Right atrium auricular region (tissue), 2 donors: ENCODE results near the gene CD79A. TPM values are rescaled to one million over a fixed set of nuclear protein-coding genes. Genes with fewer than 3 reads are reported as not detected.

Experiments
- DNase-seq: peaks from one replicate; pipeline ENCODE4 v3.0.0-alpha.2; 2019; ENCODE audit warnings: low spot score
- H3K27ac ChIP-seq, 2 donors: fragments of 200-600 bp; sonication (generic); 1 replicate in 1 of 2; 2 replicates in 1 of 2; pipeline ENCODE4 v1.5.1; 2016 to 2019
- H3K27me3 ChIP-seq, 2 donors: fragments of 200-600 bp; sonication (generic); one replicate each; pipeline versions ENCODE4 v1.5.1 to v1.6.0; 2017 to 2019
- H3K36me3 ChIP-seq: fragments of 200-600 bp; sonication (generic); one replicate; pipeline ENCODE4 v1.5.1; 2016
- H3K4me1 ChIP-seq, 2 donors: fragments of 200-600 bp; sonication (generic); one replicate each; pipeline versions ENCODE4 v1.5.1 to v1.6.0; 2017 to 2019
- H3K4me3 ChIP-seq, 2 donors: fragments of 200-600 bp; sonication (generic); 1 replicate in 1 of 2; 2 replicates in 1 of 2; pipeline ENCODE4 v1.5.1; 2017 to 2019; ENCODE audit warnings: mild to moderate bottlenecking in 1 of 2, moderate library complexity in 1 of 2
- H3K9me3 ChIP-seq, 2 donors: fragments of 200-600 bp; sonication (generic); one replicate each; pipeline ENCODE4 v1.5.1; 2019
- total RNA-seq, 2 donors: library from RNA; depleted of rRNA; stranded (reverse); fragments of >200 nt; gene quantifications; one replicate each; pipeline ENCODE4 v1.1.0, GENCODE V29; 2016
- TF ChIP-seq, protein P1 (sequence below), 2 donors: fragments of 200-600 bp; sonication (generic); IDR thresholded peaks; one replicate each; pipeline ENCODE4 v1.5.1; 2019; ENCODE audit warnings: antibody characterized with exemption in 2 of 2

Gene CD79A
- total RNA-seq, 2 donors from 2014 or later = 1.1 TPM; not detected in 1

GRCh38 chr19:41860419-41861115 is 16.5 kb upstream of the CD79A start:
- Histone ChIP-seq H3K4me3 (peak overlapping the region; percentile 83 to 87), H3K9me3 (no peaks in the 10 kb centered on the region), H3K27me3 (no peaks in the 10 kb centered on the region), H3K4me1 (peaks cover 0 to 36% of the 10 kb centered on the region in 2 donors), H3K36me3 (peaks cover 45% of the 10 kb centered on the region), H3K27ac (peak overlapping the region; percentile 93 to 98)
- TF ChIP-seq, protein P1, sequence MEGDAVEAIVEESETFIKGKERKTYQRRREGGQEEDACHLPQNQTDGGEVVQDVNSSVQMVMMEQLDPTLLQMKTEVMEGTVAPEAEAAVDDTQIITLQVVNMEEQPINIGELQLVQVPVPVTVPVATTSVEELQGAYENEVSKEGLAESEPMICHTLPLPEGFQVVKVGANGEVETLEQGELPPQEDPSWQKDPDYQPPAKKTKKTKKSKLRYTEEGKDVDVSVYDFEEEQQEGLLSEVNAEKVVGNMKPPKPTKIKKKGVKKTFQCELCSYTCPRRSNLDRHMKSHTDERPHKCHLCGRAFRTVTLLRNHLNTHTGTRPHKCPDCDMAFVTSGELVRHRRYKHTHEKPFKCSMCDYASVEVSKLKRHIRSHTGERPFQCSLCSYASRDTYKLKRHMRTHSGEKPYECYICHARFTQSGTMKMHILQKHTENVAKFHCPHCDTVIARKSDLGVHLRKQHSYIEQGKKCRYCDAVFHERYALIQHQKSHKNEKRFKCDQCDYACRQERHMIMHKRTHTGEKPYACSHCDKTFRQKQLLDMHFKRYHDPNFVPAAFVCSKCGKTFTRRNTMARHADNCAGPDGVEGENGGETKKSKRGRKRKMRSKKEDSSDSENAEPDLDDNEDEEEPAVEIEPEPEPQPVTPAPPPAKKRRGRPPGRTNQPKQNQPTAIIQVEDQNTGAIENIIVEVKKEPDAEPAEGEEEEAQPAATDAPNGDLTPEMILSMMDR (IDR thresholded peaks at IDR 0.05) = no peak
- no peak for DNase-seq

GRCh38 chr19:41861116-41861768 is 15.8 kb upstream of the CD79A start:
- H3K4me1 ChIP-seq = peaks cover 0 to 36% of the 10 kb centered on the region in 2 donors
- peak overlapping the region; percentile 83 to 87 for H3K4me3 ChIP-seq
- peaks cover 50% of the 10 kb centered on the region for H3K36me3 ChIP-seq
- H3K27ac ChIP-seq = peak overlapping the region in 1 of 2 donors; percentile 93
- no peaks in the 10 kb centered on the region for H3K27me3 ChIP-seq
- no peaks in the 10 kb centered on the region for H3K9me3 ChIP-seq
- no peak for DNase-seq
- TF ChIP-seq, protein P1 (IDR thresholded peaks at IDR 0.05) = no peak

- Histone ChIP-seq H3K4me3 (no peak overlapping the region), H3K4me1 (peaks cover 0 to 36% of the 10 kb centered on the region in 2 donors), H3K36me3 (peaks cover 56% of the 10 kb centered on the region), H3K27me3 (no peaks in the 10 kb centered on the region), H3K9me3 (no peaks in the 10 kb centered on the region), H3K27ac (no peak overlapping the region)
- no peak for DNase-seq
- TF ChIP-seq, protein P1 (IDR thresholded peaks at IDR 0.05) = no peak
Observed at GRCh38 chr19:41861846-41862245, 15.2 kb upstream of the CD79A start.

DNA sequence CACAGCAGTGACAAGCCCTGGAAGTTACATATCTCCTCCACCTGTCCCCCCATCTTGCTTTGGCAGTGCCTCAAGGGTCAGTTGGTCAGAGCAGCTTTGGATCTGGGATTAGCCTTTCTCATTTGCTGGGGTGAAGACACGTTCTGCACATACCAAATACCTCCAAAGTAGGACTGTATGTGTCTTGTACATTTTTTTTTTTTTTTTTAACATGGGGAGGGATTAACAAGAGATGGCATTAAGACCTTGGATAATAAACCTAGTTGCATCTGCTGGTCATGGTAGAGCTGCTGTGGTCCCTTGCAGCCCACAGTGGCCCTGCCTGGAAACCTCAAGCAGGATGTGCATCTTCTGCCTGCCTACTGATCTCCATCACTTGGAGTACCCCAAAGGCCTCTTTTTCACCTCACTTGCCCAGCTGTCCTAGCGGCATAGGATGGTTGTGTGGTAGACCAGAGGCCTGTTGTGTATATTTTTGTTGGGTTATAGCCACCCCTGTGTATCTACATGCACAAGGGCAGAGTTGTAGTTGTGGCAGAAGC is 14.6 kb upstream of the CD79A start:
- Histone ChIP-seq H3K9me3 (no peaks in the 10 kb centered on the region), H3K4me3 (no peak overlapping the region), H3K4me1 (peaks cover 0 to 36% of the 10 kb centered on the region in 2 donors), H3K27ac (no peak overlapping the region), H3K36me3 (peaks cover 62% of the 10 kb centered on the region), H3K27me3 (no peaks in the 10 kb centered on the region)
- DNase-seq = no peak
- TF ChIP-seq, protein P1 (IDR thresholded peaks at IDR 0.05) = no peak

DNA sequence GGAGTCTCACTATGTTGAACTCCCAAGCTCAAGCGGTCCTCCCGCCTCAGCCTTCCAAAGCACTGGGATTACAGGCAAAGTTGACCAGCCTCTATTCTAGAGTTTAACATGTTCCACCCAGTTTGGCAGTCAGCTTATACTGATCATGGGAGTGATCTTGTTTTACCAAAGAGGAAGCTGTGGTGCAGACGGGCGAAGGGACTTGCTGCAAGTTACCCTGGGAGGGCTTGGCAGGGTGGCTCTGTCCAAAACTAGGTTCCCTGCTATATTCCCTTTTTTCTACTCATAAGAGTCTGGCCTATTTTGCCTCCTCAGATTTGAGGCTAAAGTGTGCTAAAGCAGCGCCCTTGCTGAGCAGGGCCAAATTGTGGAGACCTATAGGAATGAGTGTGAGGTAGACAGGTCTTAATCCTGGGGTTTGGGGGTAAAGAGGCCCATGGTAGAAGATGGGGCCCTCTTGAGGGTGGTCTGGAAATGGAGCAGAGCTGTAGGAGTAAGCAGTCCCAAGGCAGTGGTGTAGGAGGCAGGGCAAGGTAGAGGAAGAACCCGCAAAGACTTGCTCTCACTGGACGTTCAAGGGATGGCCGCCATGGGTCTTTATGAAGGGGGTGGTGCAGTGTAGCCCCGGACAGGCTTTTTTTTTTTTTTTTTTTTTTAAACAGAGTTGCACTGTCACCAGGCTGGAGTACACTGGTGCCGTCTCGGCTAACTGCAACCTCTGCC is 13.7 kb upstream of the CD79A start:
- Histone ChIP-seq H3K27ac (no peak overlapping the region), H3K4me1 (peaks cover 0 to 36% of the 10 kb centered on the region in 2 donors), H3K9me3 (no peaks in the 10 kb centered on the region)

More for the DNA sequence above, 13.7 kb upstream of the CD79A start:
- TF ChIP-seq, protein P1 (IDR thresholded peaks at IDR 0.05) = no peak
- H3K36me3 ChIP-seq = peaks cover 70% of the 10 kb centered on the region
- DNase-seq = no peak
- H3K4me3 ChIP-seq = no peak overlapping the region
- H3K27me3 ChIP-seq = no peaks in the 10 kb centered on the region
